SJCRH30 (cell line): ENCODE data around the gene TRAK1. TPM values are rescaled to one million over a fixed set of nuclear protein-coding genes. Genes with fewer than 3 reads are reported as not detected.

Experiments used
- DNase-seq, 2 experiments: peaks; one replicate each; pipeline ENCODE4 v3.0.0-alpha.2; 2015 to 2020
- H3K27ac ChIP-seq: fragments of 250-450 bp; sonication (Bioruptor Pico); 2 replicates; pipeline ENCODE4 v1.5.1; 2020; ENCODE audit warnings: mild to moderate bottlenecking, moderate library complexity
- H3K27me3 ChIP-seq: fragments of 250-450 bp; sonication (Bioruptor Pico); 2 replicates; pipeline ENCODE4 v1.5.1; 2020; ENCODE audit warnings: mild to moderate bottlenecking, moderate library complexity
- H3K36me3 ChIP-seq: fragments of 250-450 bp; sonication (Bioruptor Pico); 2 replicates; pipeline ENCODE4 v1.5.1; 2020; ENCODE audit warnings: mild to moderate bottlenecking, moderate library complexity
- H3K4me1 ChIP-seq: fragments of 250-450 bp; sonication (Bioruptor Pico); 2 replicates; pipeline ENCODE4 v1.5.1; 2020; ENCODE audit warnings: mild to moderate bottlenecking, moderate library complexity
- H3K4me3 ChIP-seq: fragments of 250-450 bp; sonication (Bioruptor Pico); 2 replicates; pipeline ENCODE4 v1.5.1; 2020; ENCODE audit warnings: mild to moderate bottlenecking, moderate library complexity
- H3K9me3 ChIP-seq: fragments of 250-450 bp; sonication (Bioruptor Pico); replicated peaks from 2 replicates; pipeline ENCODE4 v1.5.1; 2020; ENCODE audit warnings: mild to moderate bottlenecking, moderate library complexity
- total RNA-seq: library from RNA; depleted of rRNA; stranded (reverse); fragments of >200 nt; shearing (Covaris generic); gene quantifications from 2 replicates; pipeline ENCODE4 v1.2.3, GENCODE V29; 2014

The TRAK1 gene
- total RNA-seq, 1 experiment from 2014 or later, result 12.1 TPM

- H3K9me3 ChIP-seq, result no peaks in the 10 kb centered on the region
- H3K27ac ChIP-seq, result no peak overlapping the region
- H3K27me3 ChIP-seq, result no peaks in the 10 kb centered on the region
- no peak overlapping the region for H3K4me3 ChIP-seq
- no peaks in the 10 kb centered on the region for H3K4me1 ChIP-seq
- DNase-seq, result no peak
- H3K36me3 ChIP-seq, result no peaks in the 10 kb centered on the region
These were observed 48.7 kb downstream of the TRAK1 start for GRCh38 chr3:42139621-42140453.

- no peak overlapping the region for H3K27ac ChIP-seq
- no peaks in the 10 kb centered on the region for H3K36me3 ChIP-seq
- no peak for DNase-seq
These were observed 49.6 kb downstream of the TRAK1 start for GRCh38 chr3:42140665-42141203.

GRCh38 chr3:42143440-42143839 lies 52.3 kb downstream of the TRAK1 start:
- no peaks in the 10 kb centered on the region for H3K27me3 ChIP-seq
- no peaks in the 10 kb centered on the region for H3K9me3 ChIP-seq
- no peak overlapping the region for H3K27ac ChIP-seq
- no peak overlapping the region for H3K4me3 ChIP-seq
- no peaks in the 10 kb centered on the region for H3K4me1 ChIP-seq
- no peak for DNase-seq
- no peaks in the 10 kb centered on the region for H3K36me3 ChIP-seq

More at GRCh38 chr3:42140665-42141203, 49.6 kb downstream of the TRAK1 start:
- no peaks in the 10 kb centered on the region for H3K27me3 ChIP-seq
- H3K9me3 ChIP-seq, result no peaks in the 10 kb centered on the region
- H3K4me3 ChIP-seq, result no peak overlapping the region
- no peaks in the 10 kb centered on the region for H3K4me1 ChIP-seq

GRCh38 chr3:42144209-42144608 lies 53.1 kb downstream of the TRAK1 start:
- H3K27me3 ChIP-seq, result no peaks in the 10 kb centered on the region
- no peak overlapping the region for H3K27ac ChIP-seq

DNA sequence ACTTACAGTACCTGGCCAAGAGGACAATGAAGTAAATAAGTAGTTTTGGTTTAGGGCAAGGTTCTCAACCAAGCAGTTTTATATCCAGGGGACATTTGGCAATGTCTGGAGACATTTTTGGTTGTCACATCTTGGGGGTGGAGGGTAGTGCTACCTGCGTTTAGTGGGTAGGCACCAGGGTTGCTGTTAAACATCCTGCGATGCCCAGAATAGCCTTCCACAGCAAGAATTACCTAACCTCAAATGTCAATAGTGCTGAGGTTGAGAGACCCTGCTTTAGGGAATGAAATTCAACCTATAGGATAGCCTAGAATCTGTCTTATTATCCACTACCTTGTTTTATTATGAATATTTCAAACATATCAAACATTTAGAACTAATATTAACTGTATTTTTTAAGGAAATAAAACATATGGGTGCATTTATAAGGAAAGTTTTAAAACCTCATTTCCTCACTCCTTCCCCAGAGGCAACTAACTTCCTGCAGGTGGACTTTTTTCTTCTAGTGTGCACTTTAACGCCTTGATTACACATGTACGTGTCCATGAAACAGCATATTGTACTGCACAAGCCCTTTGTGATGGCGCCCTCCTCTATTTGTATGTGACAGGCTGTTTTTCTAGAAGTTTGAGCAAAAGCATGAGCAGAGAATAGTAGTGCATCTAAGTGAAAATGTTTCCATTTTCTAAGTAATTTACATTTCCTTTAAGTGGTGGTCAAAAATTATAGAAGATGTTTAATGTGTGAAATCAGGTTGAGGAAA lies 57.1 kb downstream of the TRAK1 start:
- Histone ChIP-seq H3K4me3 (no peak overlapping the region), H3K4me1 (no peaks in the 10 kb centered on the region), H3K27me3 (no peaks in the 10 kb centered on the region), H3K9me3 (no peaks in the 10 kb centered on the region), H3K36me3 (no peaks in the 10 kb centered on the region), H3K27ac (no peak overlapping the region)
- no peak for DNase-seq

More at GRCh38 chr3:42144209-42144608, 53.1 kb downstream of the TRAK1 start:
- no peaks in the 10 kb centered on the region for H3K4me1 ChIP-seq
- DNase-seq, result no peak
- no peaks in the 10 kb centered on the region for H3K9me3 ChIP-seq
- H3K4me3 ChIP-seq, result no peak overlapping the region
- H3K36me3 ChIP-seq, result no peaks in the 10 kb centered on the region

DNA sequence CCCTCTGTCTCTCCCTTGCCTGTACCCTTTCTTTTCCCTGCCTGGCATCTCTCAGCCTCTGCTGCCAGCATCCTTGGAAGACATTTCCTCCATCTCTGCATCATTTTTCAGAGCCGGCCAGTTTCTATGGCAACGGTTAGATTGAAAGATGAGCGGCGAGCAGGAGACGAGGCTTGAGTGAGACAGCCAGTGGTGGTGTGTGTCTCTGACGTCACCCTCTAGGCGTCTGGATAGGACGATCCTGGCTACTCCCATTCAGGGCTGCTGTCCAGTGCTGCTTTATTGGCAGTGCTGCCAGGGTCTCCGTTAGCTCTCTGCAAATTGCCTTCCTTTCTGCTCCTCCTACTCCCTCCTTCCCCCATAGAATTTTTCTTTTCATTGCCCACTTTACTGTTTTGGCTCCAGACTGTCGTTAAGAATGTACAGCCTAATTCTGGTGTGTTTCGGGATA lies 57.9 kb downstream of the TRAK1 start:
- Histone ChIP-seq H3K9me3 (no peaks in the 10 kb centered on the region), H3K27me3 (no peaks in the 10 kb centered on the region), H3K36me3 (no peaks in the 10 kb centered on the region), H3K4me1 (no peaks in the 10 kb centered on the region), H3K4me3 (no peak overlapping the region), H3K27ac (no peak overlapping the region)
- DNase-seq, result peak; percentile 45 to 47

DNA sequence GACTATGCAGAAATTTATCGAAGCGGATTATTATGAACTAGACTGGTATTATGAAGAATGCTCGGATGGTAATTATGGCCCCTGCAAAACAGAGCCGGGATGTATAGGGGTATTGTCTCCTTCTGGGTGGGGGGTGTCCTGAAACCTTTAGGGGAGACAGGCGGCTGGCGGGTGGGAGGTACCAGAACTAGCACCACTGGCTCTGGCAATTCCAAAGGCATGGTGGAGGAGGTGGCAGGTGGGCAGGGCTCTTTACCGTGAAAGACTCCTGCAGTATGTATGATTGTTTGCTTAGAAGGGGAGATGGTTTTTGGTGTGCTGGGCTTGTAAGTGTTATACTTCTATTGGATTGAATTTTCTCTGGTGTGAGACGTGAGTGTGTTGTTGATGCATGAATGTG lies 58.4 kb downstream of the TRAK1 start:
- Histone ChIP-seq H3K36me3 (no peaks in the 10 kb centered on the region), H3K4me3 (no peak overlapping the region), H3K27me3 (no peaks in the 10 kb centered on the region), H3K4me1 (no peaks in the 10 kb centered on the region), H3K9me3 (no peaks in the 10 kb centered on the region), H3K27ac (no peak overlapping the region)
- DNase-seq, result no peak

DNA sequence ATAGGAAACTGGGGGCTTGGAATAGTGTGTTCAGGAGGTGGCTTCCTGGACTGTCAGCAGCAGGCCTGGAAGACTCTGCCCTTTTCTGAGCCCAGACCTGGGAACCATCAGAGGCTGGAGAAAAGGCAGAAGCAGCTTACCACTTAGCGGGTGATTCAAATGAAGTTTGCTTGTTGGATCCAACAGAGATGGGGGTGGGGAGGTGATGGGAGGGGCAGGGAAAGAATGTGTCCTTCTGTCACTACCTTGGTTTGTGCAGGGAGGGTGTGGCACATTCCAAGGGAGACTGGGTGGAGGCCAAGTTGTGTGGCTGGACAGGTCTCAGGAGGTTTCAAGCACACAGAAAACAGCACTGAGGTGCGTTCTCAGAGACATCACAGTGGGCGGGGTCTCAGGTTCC lies 58.8 kb downstream of the TRAK1 start:
- no peak overlapping the region for H3K4me3 ChIP-seq
- no peaks in the 10 kb centered on the region for H3K36me3 ChIP-seq
- no peaks in the 10 kb centered on the region for H3K4me1 ChIP-seq
- no peaks in the 10 kb centered on the region for H3K9me3 ChIP-seq
- no peaks in the 10 kb centered on the region for H3K27me3 ChIP-seq
- H3K27ac ChIP-seq, result no peak overlapping the region
- DNase-seq, result no peak

DNA sequence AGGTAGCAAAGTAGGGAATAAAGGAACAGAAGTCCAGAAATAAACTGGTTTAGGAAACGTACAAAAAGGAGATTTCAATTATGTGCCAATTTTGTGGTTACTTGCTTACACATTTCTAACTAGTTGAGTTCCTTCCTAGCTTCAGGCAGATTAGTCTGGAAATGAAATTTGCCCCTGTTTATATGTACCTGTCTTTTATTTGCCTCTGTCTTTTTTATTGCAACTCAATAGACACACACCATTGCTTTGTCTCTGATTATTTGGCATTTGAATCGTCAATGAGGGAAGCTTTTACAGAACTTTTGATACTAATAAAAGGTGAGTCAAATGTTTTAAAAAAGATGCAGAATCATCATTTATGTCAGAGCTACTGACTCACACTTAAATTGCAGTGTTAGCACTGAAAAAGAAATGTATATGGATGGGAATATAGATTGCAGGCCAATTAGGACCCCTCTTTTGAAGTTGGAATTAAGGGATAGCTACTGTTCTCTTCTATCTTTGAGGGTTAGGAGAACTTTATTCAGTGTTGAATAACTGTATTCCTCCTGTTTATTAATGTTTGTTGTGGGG lies 60.5 kb downstream of the TRAK1 start:
- Histone ChIP-seq H3K27me3 (no peaks in the 10 kb centered on the region), H3K36me3 (no peaks in the 10 kb centered on the region), H3K4me1 (no peaks in the 10 kb centered on the region), H3K4me3 (no peak overlapping the region), H3K9me3 (no peaks in the 10 kb centered on the region), H3K27ac (no peak overlapping the region)
- DNase-seq, result no peak

- H3K9me3 ChIP-seq, result no peaks in the 10 kb centered on the region
- no peak for DNase-seq
- no peak overlapping the region for H3K4me3 ChIP-seq
- no peaks in the 10 kb centered on the region for H3K27me3 ChIP-seq
- no peaks in the 10 kb centered on the region for H3K4me1 ChIP-seq
- no peak overlapping the region for H3K27ac ChIP-seq
- no peaks in the 10 kb centered on the region for H3K36me3 ChIP-seq
These were observed 61.0 kb downstream of the TRAK1 start for GRCh38 chr3:42152193-42152592.

GRCh38 chr3:42153039-42153438 lies 61.9 kb downstream of the TRAK1 start:
- no peak overlapping the region for H3K4me3 ChIP-seq
- no peaks in the 10 kb centered on the region for H3K36me3 ChIP-seq
- H3K27ac ChIP-seq, result no peak overlapping the region
- no peaks in the 10 kb centered on the region for H3K4me1 ChIP-seq
- DNase-seq, result no peak
- H3K27me3 ChIP-seq, result no peaks in the 10 kb centered on the region
- H3K9me3 ChIP-seq, result no peaks in the 10 kb centered on the region

GRCh38 chr3:42157540-42158538 lies 66.7 kb downstream of the TRAK1 start:
- H3K4me3 ChIP-seq, result no peak overlapping the region
- no peak overlapping the region for H3K27ac ChIP-seq
- no peaks in the 10 kb centered on the region for H3K9me3 ChIP-seq
- DNase-seq, result no peak
- H3K36me3 ChIP-seq, result no peaks in the 10 kb centered on the region
- no peaks in the 10 kb centered on the region for H3K27me3 ChIP-seq
- H3K4me1 ChIP-seq, result no peaks in the 10 kb centered on the region

DNA sequence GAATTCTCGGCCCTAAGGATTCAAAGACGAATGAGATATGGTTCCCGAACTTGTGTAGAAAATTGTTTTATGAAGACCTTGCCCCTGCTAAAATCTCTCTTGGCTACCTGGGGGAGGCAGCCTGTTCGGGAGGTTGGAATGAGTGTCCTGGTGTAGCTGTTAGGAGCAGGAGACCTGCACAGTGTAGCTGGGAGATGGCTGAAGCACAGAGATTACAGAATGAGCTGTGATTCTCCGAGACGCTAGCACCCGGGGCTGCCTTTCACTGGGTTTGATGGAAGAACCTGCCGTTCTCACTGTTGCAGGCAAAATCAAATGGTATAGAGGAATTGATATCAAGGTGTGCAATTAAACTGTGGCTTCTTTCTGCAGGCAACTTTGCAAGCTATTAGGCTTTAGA lies 68.0 kb downstream of the TRAK1 start:
- DNase-seq, result no peak
- H3K4me3 ChIP-seq, result no peak overlapping the region
- no peaks in the 10 kb centered on the region for H3K9me3 ChIP-seq
- H3K27ac ChIP-seq, result no peak overlapping the region
- no peaks in the 10 kb centered on the region for H3K27me3 ChIP-seq
- no peaks in the 10 kb centered on the region for H3K36me3 ChIP-seq
- no peaks in the 10 kb centered on the region for H3K4me1 ChIP-seq
